KG1 (cell line): ENCODE measurements around the gene TBC1D21.
A peak's percentile ranks its signal among the peaks of the same experiment; 100 is the strongest.

ENCODE experiments used
- DNase-seq: peaks from one replicate; lab custom pipeline; 2025; lab: John Stamatoyannopoulos, UW

TBC1D21 gene

GRCh38 chr15:73873456-73873855 lies at the start of gene TBC1D21:
Gene TBC1D21 (plus strand): TSS chr15:73873564. CDS start chr15:73873710, 146 bp downstream.
- no peak for DNase-seq

GRCh38 chr15:73826711-73827251 lies 46.6 kb upstream of the TBC1D21 start:
- no peak for DNase-seq

GRCh38 chr15:73829523-73829922 lies 43.8 kb upstream of the TBC1D21 start:
- no peak for DNase-seq

- no peak for DNase-seq
Measured at GRCh38 chr15:73832657-73833056, 40.7 kb upstream of the TBC1D21 start.

- DNase-seq = no peak
Measured at GRCh38 chr15:73836845-73837244, 36.5 kb upstream of the TBC1D21 start.

GRCh38 chr15:73838831-73839426 lies 34.4 kb upstream of the TBC1D21 start:
- DNase-seq = no peak

GRCh38 chr15:73839699-73840377 lies 33.5 kb upstream of the TBC1D21 start:
- no peak for DNase-seq

DNA sequence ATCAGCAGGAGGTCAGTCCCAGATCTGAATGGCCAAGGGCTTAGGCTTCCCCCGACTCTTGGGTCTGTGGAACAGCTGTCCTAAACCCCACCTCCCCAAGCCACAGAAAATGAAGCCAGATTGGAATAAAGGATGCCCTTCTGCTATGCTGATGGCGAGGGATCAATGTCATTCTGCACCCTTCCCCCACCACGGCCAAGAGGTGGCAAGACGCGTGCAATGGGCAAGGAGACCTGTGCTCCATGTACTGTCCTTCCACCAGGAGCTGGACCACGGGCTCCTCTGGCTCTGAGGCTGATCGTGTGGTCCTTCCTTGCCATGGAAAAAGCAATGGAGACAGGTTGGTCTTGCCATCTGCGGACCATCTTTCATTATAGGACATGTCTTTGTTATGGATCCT lies 32.6 kb upstream of the TBC1D21 start:
- DNase-seq = no peak

DNA sequence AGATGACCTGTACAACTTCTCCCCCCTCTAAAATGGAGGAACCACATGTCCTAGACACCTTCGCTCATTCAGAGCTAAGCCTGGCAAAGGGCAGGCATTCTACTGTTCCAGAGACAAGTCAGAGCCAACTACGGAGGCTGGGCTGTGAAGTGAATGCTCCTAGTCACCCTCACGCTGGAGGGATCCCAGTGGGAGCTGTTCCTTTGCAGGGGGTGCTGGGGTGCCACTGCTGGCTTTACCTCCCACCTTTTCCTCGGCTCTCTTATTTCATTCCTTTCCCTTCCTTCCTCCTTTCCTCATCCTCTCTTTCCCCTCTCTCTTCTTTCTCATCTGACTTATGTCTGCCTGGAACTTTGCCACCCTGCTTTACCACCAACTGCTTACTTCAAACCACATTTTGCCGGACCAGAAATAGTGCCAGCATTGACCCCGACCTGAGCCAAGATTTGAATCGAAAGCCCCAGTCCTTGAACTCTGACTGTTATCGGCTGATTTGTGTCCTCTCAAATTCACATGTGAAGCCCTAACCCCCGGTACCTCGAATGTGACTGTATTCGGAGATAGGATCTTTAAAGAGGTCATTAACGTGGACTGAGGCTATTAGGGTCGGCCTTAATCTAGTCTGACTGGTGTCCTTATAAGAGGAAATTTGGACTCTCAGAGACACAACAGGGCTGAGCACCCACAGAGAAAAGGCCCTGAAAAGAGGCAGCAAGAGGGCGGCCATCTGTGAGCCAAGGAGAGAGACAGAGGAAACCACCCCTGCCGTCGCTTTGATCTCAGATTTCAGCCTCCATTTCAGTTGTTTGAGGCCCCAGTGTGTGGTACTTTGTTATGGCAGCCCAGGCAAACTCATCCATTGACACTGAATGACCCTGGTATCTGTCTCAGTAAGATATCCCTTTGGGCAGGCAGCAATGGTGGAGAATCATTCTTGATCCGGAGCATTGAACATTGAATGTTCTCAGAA lies 31.3 kb upstream of the TBC1D21 start:
- no peak for DNase-seq

DNA sequence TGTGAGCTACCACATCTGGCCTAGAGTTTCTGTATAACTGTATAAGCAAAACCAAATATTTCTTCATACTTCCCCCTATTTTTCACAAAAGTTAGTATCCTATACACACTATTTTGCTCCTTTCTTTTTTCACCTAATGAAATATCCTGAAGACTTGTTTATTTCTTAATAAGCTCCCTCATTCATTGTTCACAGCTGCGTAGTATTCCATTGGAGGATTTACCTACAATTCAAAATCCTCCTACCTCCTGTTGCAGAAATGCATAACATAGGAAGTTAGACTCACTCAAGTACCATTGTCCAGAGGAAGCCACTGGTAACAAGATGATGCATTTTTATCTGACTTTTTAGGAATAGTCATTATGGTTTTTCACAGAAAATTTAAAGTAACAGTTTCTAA lies 29.6 kb upstream of the TBC1D21 start:
- DNase-seq = no peak

DNA sequence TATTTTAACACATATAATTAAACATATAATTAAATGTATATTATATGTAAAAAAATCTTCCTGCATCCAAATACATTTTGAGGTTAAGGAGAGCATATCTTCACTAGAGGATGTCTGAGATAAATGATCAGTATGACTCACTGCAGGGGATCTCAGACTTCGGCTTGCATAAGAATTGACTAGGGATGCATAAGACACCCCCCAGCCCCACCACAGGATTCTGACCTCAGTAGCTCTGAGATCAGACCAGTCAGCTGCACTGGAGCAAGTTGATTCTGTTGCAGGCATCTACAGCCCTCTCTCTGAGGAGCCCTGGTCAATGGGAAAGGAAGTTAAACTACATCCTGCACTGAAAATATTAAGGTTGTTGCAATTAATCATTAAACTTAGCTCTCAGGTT lies 29.0 kb upstream of the TBC1D21 start:
- DNase-seq = no peak

DNA sequence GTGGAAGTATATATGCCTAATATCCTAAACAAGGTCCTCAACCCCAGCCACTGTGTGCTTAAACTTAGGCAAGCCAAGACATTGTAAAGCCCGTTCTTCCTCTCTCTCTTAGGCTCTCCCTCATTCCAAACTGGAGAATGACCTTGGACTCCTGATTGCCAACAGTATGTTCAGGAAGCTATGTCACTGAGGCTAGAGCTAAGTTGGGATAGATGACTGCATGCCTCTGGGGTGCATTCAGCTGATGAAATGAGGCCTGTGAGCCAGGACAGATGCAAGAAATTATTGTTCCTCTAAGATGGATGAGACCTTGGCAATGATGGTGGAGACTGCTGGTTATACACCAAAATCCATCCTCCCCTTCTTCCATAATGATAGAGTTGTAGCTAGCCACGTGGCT lies 27.9 kb upstream of the TBC1D21 start:
- no peak for DNase-seq

- no peak for DNase-seq
Measured at GRCh38 chr15:73845907-73846306, 27.5 kb upstream of the TBC1D21 start.

DNA sequence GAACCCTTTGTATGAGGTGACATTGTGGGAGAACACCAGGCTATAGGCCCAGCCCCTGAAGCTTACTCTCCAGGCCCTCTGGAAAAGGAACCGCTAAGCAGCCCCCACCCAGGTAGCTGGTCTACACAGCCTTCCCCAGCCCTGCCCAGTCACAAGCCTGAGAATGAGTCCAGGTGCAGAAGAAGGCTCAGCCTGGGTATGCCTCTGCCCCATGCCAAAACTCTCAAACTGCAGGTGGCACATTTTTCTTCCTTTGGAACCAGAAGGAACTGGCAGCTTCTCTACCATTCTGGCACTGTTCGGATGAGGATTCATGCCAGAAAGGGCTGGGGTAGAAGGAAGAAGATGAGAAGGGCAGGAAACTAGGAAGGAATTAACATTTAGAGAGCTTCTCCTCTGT lies 23.7 kb upstream of the TBC1D21 start:
- DNase-seq = no peak

- no peak for DNase-seq
Measured at GRCh38 chr15:73850228-73850627, 23.1 kb upstream of the TBC1D21 start.

- peak; percentile 10 for DNase-seq
Measured at GRCh38 chr15:73851689-73852088, 21.7 kb upstream of the TBC1D21 start.

DNA sequence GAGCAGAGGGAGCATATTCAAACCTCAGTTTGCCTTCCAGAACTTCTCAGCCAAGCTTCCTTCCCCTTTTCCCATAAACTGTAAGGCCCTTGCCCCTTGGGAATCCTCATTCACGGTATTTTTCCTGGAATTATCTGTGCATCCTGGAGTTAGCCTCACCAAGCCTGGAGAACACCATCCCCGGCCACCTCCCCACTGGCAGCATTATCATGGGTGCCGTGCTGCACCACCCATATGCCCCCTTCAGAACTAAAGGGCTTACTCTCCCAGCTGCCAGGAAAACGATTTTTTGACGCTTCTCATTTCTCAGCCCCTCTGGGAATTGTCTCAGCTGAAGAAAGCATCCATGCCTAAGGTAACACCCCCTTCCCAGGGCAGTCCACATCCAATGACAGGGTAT lies 20.9 kb upstream of the TBC1D21 start:
- no peak for DNase-seq

DNA sequence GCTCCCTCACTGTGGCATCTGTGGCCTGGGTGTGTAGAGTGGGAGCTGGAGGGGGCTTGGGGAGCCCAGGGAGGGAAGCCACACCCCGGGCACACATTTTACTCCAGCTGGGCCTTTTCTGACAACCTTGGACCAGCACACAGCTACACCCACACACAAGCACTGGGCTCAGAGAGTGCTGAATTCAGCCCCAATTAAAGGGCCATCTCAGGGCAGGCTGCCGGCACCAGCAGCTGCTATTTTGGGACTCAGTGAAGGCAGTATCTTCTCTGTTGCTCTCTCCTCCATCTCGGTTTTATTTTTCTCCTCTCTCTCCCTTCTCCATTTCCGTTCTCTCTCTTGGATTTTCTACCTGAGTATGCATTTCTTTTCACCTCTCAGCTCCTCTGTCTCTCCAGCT lies 19.1 kb upstream of the TBC1D21 start:
- no peak for DNase-seq

DNA sequence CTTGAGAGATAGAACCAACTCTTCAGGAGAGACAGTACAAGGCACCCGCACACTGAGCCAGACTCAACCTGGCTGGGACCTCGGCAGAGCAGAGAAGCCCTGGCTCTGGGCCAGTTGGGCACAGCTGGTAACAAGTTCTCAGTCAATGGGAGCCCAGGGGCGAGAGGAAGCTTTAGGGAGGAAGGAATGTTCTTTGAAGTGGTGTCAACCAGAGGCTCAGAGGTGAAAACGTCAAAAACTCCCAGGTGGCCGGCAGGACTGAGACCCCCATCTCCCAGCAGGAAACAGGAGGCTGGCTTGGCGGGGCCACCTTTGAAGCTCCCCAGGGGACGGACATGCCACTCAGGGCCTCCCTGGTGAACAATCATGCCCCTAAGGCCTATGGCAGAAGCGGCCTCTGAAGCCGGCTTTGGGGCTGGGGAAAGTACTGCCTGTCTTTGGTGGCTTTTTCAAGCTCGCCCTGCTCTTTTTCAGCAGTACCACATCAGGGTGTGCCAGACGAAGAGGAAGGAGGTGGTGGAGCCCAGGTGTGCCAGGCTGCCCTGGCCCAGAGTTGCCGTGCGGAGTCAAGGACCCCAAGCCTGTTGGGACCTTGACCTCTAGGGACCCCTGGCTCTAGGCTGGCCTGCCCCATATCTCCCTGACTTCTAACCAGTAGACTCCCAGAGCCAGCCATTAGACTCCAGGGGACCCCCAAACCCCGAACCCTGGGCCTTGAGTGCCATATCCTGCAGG lies 16.7 kb upstream of the TBC1D21 start:
- no peak for DNase-seq

DNA sequence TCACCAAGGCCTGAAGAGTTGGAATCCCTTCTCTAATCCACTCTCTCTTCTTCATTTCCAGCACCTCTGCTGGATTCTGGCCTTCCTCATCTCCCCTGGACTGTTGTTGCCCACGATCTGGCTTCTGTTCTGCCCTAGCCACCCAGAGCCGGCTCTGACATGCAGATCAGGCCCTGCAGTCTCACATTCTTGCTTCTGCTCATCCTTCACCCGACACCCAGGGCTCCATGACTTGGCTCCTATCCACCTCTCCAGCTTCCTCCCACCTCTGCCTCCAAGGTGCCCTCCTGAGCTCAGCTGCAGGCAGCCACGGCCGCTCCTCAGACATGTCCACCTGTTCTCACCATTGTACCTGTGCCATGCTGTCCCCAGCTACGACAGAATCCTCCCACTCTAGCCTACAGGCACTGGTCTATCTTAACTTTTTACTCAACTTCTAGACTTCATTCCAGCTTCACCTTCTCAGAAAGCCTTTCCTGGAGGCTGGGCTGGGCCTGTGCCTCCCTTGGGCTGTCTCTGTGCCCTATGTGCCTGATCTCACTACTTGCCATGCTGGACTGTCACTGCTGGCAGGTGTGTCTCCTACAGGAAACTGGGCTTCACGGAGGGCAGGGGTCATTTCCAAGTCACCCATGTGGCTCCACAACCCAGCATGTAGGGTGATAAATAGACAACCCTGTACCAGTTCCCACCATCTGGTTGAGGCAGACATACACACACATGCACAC lies 16.0 kb upstream of the TBC1D21 start:
- DNase-seq = no peak

DNA sequence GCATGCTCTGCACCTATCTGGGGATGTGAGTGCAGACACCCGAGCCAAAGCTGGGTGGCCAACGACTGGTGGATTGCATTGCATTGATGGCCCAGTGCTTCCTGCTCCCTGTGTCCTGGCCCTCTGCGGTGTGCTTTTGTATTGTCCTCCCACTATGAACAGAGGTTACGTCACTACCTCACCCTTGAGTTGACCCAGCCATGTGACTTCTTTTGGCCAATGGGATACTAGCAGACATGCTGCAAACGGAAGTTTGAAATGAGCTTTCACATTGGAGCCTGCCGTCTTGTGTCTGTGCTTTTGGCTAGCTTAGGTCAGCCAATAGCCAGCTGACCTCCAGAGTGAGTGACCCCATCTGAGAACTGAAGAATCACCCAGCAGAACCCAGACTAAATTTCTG lies 15.3 kb upstream of the TBC1D21 start:
- DNase-seq = no peak
